ENCODE measurements around the gene JADE2. TPM values are rescaled to one million over a fixed set of nuclear protein-coding genes. Genes with fewer than 3 reads are reported as not detected.
A peak's percentile ranks its signal among the peaks of the same experiment; 100 is the strongest.

JADE2 gene
- total RNA-seq, 1 experiment from 2014 or later: 36.9 TPM

- no peak for DNase-seq (ENCODE audit: low read depth)
- in situ Hi-C loops (cut with HindIII; ENCODE audit: low pct_unique_long_range_greater_than_20kb, low sequenced_read_pairs): no loop called here
Observed at GRCh38 chr5:134575316-134575715, 49.8 kb downstream of the JADE2 start.

- DNase-seq (ENCODE audit: low read depth): no peak
- in situ Hi-C loops (cut with HindIII; ENCODE audit: low pct_unique_long_range_greater_than_20kb, low sequenced_read_pairs): no loop called here
Observed at GRCh38 chr5:134576386-134577021, 51.0 kb downstream of the JADE2 start.

DNA sequence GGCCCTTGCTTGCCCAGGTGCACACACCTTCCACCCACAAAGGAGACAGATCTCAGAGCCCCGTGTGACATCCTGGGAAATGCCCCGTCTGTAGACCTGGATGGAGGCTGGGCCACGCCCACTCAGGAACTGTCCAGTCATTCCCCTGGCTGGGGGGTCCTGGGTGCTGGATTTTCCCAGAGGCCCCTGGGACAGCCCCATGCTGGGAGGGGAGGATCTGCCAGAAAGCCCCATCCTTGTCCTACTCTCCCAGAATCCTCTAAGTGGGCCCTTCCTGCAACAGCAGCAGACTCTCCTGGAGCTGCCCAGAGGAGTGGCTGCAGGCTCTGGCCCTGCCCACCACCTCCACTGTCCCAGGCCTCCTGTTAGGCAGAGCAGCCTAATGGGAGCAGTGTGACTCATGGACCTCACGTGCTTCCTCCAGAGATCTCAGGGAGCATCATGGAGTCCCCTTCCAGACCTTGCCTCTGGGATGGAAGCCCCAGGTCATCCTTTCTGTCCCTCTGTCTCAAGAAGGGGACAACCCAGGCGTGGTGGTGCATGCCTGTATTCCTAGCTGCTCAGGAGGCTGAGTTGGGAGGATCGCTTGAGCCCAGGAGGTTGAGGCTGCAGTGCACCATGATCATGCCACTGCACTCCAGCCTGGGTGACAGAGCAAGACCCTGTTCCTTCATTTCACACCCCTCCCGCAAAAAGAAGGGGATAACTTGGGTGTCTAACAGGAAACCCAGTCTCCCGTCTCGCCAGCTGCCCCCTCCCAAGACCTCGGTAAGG, 51.7 kb downstream of the JADE2 start:
- in situ Hi-C loops (cut with HindIII; ENCODE audit: low pct_unique_long_range_greater_than_20kb, low sequenced_read_pairs): no loop called here

DNA sequence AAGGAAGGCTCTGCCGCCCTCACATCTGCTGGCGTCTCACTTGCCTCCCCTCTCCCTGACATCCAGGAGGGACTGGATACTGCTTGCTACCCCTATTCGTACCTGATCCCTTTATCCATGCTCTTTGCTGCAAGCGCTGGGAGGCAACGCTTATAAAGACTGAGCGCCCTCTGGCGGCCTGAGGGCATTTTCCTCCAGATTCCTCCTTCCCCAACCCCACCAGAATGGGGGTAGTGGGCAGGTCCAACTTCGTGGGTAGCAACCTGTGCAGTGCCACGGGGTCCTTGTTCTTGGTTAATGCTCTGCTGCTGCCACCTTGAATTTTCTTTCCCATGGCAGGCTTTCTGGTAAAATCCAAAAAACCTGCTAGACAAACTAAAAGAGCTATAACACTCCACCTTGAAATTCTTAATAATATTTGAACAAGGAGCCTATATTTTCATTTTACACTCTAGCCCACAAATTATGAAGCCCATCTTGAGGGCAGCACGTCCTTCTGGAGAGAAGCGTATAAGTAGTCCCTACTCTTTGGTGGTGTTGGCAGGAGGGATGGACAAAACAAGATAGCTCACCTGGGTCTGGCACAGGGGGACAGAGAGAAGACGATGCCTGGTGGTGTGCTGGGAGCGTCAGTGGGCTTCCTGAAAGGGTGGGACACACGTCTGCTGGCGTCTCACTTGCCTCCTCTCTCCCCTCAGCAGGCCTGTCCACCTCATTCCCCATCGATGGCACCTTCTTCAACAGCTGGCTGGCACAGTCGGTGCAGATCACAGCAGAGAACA, 52.5 kb downstream of the JADE2 start:
- peak; percentile 66 for DNase-seq (ENCODE audit: low read depth)
- in situ Hi-C loops (cut with HindIII; ENCODE audit: low pct_unique_long_range_greater_than_20kb, low sequenced_read_pairs): no loop called here

More for the DNA sequence above, 51.7 kb downstream of the JADE2 start:
- DNase-seq (ENCODE audit: low read depth): peak; percentile 87

GRCh38 chr5:134578578-134579283, 53.3 kb downstream of the JADE2 start:
- in situ Hi-C loops (cut with HindIII; ENCODE audit: low pct_unique_long_range_greater_than_20kb, low sequenced_read_pairs): no loop called here
- DNase-seq (ENCODE audit: low read depth): no peak

DNA sequence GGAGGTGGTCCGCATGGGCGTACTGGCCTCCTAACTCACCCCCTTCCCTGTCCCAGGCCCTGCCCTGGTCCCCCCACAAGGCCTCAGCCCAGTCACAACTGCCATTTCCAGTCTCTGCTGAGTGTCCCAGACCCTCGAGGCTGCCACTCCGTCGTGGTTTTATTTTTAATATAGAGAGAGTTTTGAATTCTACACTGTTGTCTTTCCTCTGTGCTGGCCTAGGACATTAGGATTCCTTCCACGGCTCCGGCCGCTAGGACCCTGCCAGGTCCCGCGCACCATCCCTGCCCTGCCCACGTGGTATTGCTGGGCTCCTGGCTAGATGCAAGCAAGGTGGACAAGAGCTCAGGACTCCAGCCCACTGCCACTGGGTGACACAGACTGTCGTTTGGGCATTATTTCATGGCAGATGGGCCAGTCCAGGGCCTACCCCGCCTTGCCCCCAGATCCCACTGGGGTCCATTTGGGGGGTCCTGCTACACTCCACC, 53.9 kb downstream of the JADE2 start:
- in situ Hi-C loops (cut with HindIII; ENCODE audit: low pct_unique_long_range_greater_than_20kb, low sequenced_read_pairs): no loop called here
- DNase-seq (ENCODE audit: low read depth): no peak

DNA sequence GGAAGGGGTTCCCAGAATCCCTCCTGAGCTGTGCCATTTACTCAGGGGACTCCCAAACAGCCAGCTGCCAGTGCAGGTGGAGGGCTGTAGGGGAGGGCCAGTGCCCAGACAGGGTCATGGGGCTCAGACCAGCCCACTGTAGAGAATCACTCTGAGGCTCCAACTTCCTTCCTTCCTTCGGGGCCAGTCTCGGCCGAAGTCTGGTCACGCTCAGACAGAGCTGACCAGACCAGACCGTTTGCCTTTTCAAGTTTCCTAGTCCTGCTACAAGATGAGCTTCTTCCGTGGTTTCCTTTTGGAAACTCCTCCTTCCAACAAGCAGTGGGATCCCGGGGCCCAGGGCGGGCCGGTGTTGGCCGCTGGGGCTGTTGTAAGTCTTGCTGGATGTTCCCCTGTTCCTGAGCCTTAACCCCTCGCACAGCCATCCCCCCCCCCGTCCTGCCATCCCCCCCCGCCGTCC, 54.6 kb downstream of the JADE2 start:
- in situ Hi-C loops (cut with HindIII; ENCODE audit: low pct_unique_long_range_greater_than_20kb, low sequenced_read_pairs): no loop called here
- DNase-seq (ENCODE audit: low read depth): no peak

- in situ Hi-C loops (cut with HindIII; ENCODE audit: low pct_unique_long_range_greater_than_20kb, low sequenced_read_pairs): no loop called here
- no peak for DNase-seq (ENCODE audit: low read depth)
Observed at GRCh38 chr5:134581241-134581981, 55.9 kb downstream of the JADE2 start.

DNA sequence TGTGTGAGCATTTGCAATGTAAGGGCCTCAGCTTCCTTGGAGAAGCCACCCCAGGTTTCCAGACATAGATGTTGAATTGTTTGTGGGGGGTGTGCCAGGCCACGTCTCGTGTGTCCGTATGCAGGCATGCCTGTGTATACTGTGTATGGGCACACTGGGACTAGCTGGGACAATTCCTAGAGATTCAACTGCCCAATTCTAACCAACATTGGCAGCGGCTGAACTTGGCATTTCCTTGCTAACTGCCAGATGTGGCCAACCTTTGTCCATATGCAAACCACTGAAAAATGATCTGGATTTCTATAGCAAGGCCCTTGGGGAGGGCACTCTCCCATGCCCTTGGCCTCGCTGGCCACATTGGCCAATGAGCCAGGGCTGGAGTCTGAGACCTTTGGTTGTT, 56.8 kb downstream of the JADE2 start:
- in situ Hi-C loops (cut with HindIII; ENCODE audit: low pct_unique_long_range_greater_than_20kb, low sequenced_read_pairs): no loop called here
- DNase-seq (ENCODE audit: low read depth): no peak

DNA sequence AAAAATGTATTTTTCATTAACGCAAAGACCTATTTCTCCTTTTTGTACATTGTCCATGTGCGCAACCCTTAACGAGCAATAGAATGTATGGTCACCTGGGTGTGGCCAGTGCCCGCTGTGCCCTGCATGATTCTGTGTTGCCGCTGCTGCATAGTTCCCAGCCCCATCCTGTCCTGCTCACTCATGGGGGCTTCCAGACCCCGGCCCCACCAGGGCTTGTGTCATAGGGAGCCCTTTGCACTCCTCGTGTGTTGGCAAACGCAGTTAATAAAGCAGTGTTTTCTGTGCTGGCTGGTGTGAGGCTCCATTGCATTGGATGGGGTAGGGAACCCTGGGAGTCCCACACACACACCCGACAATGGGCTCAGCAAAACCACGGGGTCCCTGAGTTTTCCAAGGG, 57.5 kb downstream of the JADE2 start:
- in situ Hi-C loops (cut with HindIII; ENCODE audit: low pct_unique_long_range_greater_than_20kb, low sequenced_read_pairs): no loop called here
- no peak for DNase-seq (ENCODE audit: low read depth)

DNA sequence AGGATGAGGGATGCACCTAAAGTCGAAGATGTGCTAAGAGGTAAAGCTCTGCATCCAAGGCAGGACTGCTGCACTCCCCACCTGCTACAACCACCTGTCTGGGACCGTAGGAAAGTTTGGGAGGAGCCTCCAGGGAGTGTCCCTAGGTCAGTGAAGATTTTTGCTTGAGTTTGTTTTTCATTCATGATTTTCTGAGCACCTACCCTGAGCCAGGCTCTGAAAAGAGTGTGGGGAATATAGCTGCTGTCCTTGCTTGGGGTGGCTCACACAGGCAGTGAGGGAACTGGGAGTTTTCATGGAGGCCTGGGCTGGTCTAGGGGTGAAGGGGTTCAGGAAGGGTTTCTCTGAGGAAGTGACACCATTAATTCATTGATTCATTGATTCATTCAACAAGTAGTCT, 58.3 kb downstream of the JADE2 start:
- in situ Hi-C loops (cut with HindIII; ENCODE audit: low pct_unique_long_range_greater_than_20kb, low sequenced_read_pairs): no loop called here

GRCh38 chr5:134584662-134585061, 59.2 kb downstream of the JADE2 start:
- in situ Hi-C loops (cut with HindIII; ENCODE audit: low pct_unique_long_range_greater_than_20kb, low sequenced_read_pairs): no loop called here
- DNase-seq (ENCODE audit: low read depth): no peak

More for the DNA sequence above, 58.3 kb downstream of the JADE2 start:
- DNase-seq (ENCODE audit: low read depth): no peak

DNA sequence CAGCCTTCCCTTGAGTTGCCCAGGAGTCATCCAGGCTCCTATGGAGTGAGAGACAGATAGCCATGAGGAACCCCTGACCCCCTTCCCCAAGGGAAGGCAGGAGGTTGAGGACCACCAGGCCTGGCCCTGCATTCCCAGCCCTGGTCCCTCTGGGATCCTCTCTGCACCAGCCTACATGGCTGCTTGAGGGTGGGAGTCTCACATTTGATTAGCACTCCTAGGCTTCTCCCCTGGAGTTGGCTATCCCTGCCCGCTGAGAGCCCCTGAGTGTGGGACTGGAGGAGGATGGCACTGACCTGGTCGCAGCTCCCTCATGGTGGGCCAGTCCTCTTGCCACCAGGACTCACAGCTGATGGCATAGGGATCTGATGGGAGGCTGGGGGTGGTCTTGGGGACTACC, 60.5 kb downstream of the JADE2 start:
- in situ Hi-C loops (cut with HindIII; ENCODE audit: low pct_unique_long_range_greater_than_20kb, low sequenced_read_pairs): no loop called here

GRCh38 chr5:134586866-134587524, 61.5 kb downstream of the JADE2 start:
- peak; percentile 66 for DNase-seq (ENCODE audit: low read depth)
- in situ Hi-C loops (cut with HindIII; ENCODE audit: low pct_unique_long_range_greater_than_20kb, low sequenced_read_pairs): no loop called here

More for the DNA sequence above, 60.5 kb downstream of the JADE2 start:
- no peak for DNase-seq (ENCODE audit: low read depth)

- DNase-seq (ENCODE audit: low read depth): peak; percentile 61
Observed at GRCh38 chr5:134590992-134591659, 65.7 kb downstream of the JADE2 start.

DNA sequence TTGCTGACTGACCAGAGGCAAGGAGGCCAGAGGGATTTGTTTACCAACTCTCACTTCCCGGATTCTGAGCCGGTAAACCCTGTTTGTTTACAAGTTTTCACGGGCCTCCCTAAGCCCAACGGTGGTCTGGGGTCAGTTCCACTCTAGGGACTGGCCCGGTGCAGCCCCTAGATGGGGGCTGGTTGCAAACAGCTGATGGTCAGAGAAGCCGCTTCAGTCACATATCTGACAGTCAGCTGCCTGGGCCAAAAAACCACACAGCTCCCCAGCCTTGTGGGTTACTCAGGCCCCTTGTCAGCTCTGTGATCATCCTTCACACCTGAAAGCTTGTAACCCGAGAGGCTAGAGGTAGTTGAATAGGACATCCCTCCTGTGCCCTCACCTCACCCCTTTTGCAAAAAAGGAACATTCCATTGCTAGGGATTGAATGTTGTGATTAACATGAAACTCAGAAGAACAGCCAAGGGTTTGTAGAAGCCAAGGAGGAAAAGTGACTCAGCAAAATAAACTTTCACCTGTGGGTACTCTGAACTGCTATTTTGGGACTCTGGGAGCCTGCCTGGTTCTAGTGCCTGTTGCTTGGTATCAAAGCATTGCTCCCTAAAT, 66.8 kb downstream of the JADE2 start:
- DNase-seq (ENCODE audit: low read depth): no peak
- in situ Hi-C loops (cut with HindIII; ENCODE audit: low pct_unique_long_range_greater_than_20kb, low sequenced_read_pairs): no loop called here

More at GRCh38 chr5:134590992-134591659, 65.7 kb downstream of the JADE2 start:
- in situ Hi-C loops (cut with HindIII; ENCODE audit: low pct_unique_long_range_greater_than_20kb, low sequenced_read_pairs): no loop called here

Measured in Caki2 (cell line).